Fibroblast of pulmonary artery (primary cell): ENCODE results near the gene ANKRD33B.
"Not testable (repeated sequence)": the region's sequence is repeated elsewhere in the genome, so short reads cannot be mapped to it uniquely, and the experiment has no call there.

Experiments used
- DNase-seq: peaks from one replicate; pipeline ENCODE4 v3.0.0-alpha.2; 2010; ENCODE audit warnings: low read depth
- H3K4me3 ChIP-seq: replicated peaks from 2 replicates; pipeline ENCODE4 v1.5.1; 2011; ENCODE audit warnings: low read depth, mild to moderate bottlenecking, control low read depth, low read length, moderate library complexity
- TF ChIP-seq, protein P1 (sequence below): IDR thresholded peaks from 2 replicates; pipeline ENCODE4 v1.5.1; 2011; ENCODE audit warnings: mild to moderate bottlenecking, control low read depth, low read length, inconsistent platforms; ENCODE audit errors: missing control alignments

ANKRD33B gene

GRCh38 chr5:10601246-10602030, 37.6 kb downstream of the ANKRD33B start:
- peak overlapping the region; percentile 4 for H3K4me3 ChIP-seq
- DNase-seq: peak; percentile 96
- TF ChIP-seq, protein P1, sequence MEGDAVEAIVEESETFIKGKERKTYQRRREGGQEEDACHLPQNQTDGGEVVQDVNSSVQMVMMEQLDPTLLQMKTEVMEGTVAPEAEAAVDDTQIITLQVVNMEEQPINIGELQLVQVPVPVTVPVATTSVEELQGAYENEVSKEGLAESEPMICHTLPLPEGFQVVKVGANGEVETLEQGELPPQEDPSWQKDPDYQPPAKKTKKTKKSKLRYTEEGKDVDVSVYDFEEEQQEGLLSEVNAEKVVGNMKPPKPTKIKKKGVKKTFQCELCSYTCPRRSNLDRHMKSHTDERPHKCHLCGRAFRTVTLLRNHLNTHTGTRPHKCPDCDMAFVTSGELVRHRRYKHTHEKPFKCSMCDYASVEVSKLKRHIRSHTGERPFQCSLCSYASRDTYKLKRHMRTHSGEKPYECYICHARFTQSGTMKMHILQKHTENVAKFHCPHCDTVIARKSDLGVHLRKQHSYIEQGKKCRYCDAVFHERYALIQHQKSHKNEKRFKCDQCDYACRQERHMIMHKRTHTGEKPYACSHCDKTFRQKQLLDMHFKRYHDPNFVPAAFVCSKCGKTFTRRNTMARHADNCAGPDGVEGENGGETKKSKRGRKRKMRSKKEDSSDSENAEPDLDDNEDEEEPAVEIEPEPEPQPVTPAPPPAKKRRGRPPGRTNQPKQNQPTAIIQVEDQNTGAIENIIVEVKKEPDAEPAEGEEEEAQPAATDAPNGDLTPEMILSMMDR: no peak

GRCh38 chr5:10602031-10602806, 38.3 kb downstream of the ANKRD33B start:
- no peak for DNase-seq
- TF ChIP-seq, protein P1: no peak
- no peak overlapping the region for H3K4me3 ChIP-seq

DNA sequence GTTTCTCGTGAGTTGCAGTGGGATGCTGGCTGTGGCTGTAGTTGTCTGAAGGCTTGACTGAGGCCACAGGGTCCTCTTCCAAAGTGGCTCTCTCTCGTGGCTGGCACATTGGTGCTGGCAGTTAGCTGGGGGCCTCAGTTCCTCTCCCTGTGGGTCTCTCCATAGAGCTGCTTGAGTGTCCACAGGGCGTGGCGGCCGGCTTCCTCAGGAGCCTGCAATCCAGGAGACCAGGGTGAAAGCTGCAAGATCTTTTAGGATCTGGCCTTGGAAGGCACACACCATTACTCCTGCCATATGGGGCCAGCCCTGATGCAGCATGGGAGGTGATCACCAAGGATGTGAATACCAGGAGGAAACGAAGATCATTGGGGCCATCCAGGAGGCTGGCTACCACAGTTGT, 41.1 kb downstream of the ANKRD33B start:
- TF ChIP-seq, protein P1: no peak
- no peak overlapping the region for H3K4me3 ChIP-seq
- no peak for DNase-seq

GRCh38 chr5:10606632-10607022, 42.8 kb downstream of the ANKRD33B start:
- not testable (repeated sequence) for DNase-seq, H3K4me3 ChIP-seq

GRCh38 chr5:10607023-10607665, 43.3 kb downstream of the ANKRD33B start:
- H3K4me3 ChIP-seq: no peak overlapping the region
- DNase-seq: peak; percentile 38
- TF ChIP-seq, protein P1: no peak

GRCh38 chr5:10607666-10608073, 43.8 kb downstream of the ANKRD33B start:
- TF ChIP-seq, protein P1: peak; percentile 30
- H3K4me3 ChIP-seq: no peak overlapping the region
- peak; percentile 77 for DNase-seq

- not testable (repeated sequence) for DNase-seq, H3K4me3 ChIP-seq
These were observed 44.2 kb downstream of the ANKRD33B start for GRCh38 chr5:10608081-10608480.
